Body of pancreas (tissue), 4 donors: ENCODE measurements around the gene NRCAM.

Source experiments
- CTCF ChIP-seq, 7 experiments: fragments of 450-650 bp in 4 of 7; fragments of 200-600 bp in 3 of 7; sonication (generic) in 3 of 7; IDR thresholded peaks; one replicate each; pipeline ENCODE4 v1.5.1; 2016 to 2019; ENCODE audit warnings: antibody characterized with exemption in 7 of 7
- POLR2A ChIP-seq, 3 donors: fragments of 450-650 bp; IDR thresholded peaks; one replicate each; pipeline ENCODE4 v1.6.1; 2016; ENCODE audit warnings: antibody characterized with exemption in 3 of 3, mild to moderate bottlenecking in 2 of 3

GRCh38 chr7:108396080-108396479, 60.2 kb downstream of the NRCAM start:
- TF ChIP-seq CTCF (IDR thresholded peaks at IDR 0.05) (no peak), POLR2A (IDR thresholded peaks at IDR 0.05) (no peak)
